NCI-H1436 treated with DMSO at 0.1 percent for 48 hours (cell line): ENCODE results near the gene SCAF11.

ENCODE experiments used
- DNase-seq: peaks from one replicate; lab custom pipeline; 2025; lab: John Stamatoyannopoulos, UW

Gene SCAF11

GRCh38 chr12:45981075-45981837 is 9.1 kb downstream of the SCAF11 start:
- DNase-seq, result no peak

GRCh38 chr12:45980540-45980939 is 9.8 kb downstream of the SCAF11 start:
- DNase-seq, result no peak

DNA sequence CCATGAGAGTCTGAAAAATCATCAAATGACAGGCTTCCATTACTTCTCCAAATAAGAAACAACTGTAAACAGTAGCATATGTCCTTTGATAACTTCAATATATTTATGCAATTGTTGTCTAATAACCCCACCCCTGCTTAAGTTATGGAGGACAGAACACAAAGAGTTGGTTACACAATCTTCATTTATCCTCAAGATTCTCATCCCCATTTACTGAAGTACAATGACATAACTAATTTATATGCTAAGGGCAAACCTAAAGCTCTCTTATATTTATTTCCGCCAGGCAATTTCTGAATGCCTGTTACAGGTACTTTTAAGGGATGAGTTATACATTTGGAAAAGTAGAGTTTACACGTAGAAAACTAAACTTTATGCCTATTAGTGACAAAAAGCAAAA is 12.3 kb downstream of the SCAF11 start:
- no peak for DNase-seq

DNA sequence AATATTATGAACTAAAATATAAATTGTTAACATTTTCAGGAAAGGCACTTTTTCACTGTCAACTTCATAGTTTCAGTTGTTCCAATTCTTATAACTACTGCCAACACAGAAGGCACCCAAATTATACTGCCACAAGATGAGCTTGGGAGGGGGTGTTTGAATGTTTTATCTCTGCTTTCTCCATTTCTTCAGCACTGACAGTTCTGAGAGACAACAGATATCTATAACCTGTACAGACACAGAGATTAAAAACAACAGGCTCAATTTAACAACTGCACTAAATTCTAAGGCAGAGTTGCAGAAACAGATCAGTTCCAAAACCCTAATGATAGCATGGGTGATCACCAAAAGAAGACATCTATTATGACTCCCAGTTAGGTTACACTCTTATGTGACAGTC is 12.8 kb downstream of the SCAF11 start:
- no peak for DNase-seq

GRCh38 chr12:45975506-45975905 is 14.9 kb downstream of the SCAF11 start:
- no peak for DNase-seq

- DNase-seq, result no peak
Observed at GRCh38 chr12:45974883-45975282, 15.5 kb downstream of the SCAF11 start.

DNA sequence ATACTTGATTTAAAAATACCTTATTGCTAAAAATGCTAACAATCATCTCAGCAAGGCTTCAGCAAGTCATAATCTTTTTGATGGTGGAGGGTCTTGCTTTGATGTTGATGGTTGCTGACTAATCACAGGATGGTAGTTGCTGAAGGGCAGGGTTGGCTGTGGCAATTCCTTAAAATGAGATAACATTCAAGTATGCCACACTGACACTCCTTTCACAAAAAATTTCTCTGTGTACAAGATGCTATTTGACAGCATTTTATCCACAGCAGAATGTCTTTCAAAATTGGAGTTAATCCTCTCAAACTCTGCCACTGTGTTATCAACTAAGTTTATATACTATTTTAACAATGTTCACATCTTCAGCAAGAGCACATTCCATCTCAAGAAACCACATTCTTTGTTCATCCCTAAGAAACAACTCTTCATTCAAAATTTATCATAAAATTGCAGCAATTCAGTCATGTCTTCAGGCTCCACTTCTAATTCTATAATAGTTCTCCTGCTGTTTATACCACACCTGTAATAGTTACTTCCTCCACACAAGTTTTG is 16.1 kb downstream of the SCAF11 start:
- no peak for DNase-seq

DNA sequence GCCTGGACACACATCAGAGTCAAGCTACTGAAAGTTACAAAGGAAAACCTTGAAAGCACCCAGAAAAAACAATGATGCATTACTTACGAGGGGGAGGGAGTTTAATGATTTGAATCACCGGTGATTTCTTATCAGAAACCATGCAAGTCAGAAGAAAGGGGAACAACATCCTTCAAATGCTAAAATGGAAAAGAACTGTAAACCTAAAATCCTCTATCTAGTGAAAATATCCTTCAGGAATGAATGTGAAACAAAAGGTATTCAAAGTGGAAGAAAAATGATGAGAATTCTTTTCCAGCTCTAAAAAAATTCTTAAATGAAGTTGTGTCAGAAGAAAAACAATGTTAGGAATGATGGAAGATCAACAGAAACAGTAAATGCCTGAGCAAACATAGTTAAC is 16.8 kb downstream of the SCAF11 start:
- DNase-seq, result no peak

- no peak for DNase-seq
Observed at GRCh38 chr12:45970391-45970790, 20.0 kb downstream of the SCAF11 start.

DNA sequence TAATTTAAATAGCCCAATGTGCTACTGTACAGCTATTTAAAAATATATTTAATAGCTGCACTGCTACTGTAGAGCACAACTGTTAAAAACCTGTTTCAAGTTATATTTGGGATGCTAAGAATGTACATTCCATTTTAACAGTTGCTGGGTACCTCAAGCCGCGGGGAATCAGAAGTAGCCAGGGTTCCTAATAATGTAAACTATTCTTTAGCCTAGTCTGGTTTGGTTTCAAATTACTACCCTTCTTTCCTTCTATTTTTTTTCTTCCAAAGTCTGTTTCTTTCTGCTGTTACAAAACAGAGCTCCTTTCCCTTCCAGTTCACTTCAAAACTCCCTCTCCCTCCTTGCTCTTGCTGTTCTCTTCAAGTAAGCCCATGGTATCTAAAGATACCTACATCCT is 21.3 kb downstream of the SCAF11 start:
- DNase-seq, result no peak

- DNase-seq, result no peak
Observed at GRCh38 chr12:45966486-45966885, 23.9 kb downstream of the SCAF11 start.

DNA sequence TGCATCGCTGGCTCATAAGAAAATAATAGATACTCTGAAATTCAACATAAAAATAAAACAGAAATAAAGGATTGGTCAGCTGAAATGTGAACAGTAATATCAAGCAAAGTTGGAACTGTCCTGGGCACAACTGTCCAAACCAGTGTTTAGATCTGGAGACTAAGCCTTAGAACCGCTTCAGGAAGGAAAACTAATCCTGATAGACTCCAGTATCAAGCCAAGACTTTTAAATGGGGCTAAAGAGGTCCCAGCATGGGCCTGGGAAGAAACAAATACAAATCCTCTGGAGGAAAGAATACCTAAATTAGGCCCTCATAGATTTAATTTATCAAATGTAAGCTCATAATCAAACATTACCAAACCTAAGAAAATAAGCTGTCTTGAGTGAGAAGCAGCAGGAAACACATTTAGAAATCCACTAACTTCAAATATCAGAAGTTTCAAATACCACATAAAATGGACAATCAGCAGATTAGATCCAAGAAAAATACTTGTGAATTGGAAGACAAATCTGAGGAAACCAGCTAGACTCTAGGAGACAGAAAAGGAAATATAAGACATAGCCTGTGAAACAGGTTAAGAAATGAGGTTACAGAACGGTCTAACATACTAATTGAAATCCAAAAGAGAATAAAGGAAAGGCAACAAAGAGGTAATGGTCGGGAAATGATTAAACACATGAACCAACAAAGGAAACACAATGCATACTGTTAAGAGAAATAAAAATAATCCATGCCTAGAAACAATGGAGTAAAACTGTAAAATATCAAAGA is 27.6 kb downstream of the SCAF11 start:
- no peak for DNase-seq

- DNase-seq, result no peak
Observed at GRCh38 chr12:45959728-45960127, 30.6 kb downstream of the SCAF11 start.

DNA sequence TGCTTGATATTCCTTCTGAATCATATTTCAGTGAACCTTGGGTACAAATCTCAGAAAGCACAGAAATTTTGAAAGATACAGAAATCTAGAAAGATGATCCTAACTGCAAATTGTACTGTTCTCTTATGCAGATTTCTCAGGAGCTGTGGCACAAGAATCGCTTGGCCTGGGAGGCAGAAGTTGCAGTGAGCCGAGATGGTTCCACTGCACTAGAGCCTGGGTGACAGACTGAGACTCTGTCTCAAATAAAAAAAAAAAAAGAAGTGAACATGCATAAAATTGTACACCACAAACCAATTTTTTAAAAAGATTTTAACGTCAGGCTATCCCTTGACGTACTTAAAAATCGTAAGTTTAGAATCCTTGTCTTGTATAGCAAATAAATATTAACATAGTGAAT is 31.3 kb downstream of the SCAF11 start:
- no peak for DNase-seq

- DNase-seq, result no peak
Observed at GRCh38 chr12:45948546-45948945, 41.8 kb downstream of the SCAF11 start.

DNA sequence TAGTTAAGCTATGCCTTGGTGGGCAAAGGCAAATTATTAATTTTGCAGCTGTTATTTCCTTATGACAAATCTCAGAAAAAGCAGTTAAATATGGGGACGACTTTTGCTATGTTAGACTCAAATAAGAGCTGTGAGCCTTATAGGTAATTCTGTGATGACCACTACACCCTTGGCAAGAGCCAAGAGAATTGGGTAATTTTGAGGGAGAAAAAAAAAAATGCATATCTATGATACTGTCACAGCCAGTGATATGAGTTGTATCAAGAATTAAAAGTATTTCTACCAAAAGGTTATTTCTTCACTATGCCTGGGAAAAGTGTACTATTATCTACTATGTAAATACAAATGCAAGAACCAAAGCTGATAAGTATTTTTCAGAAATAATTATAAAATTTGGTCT is 43.9 kb downstream of the SCAF11 start:
- DNase-seq, result no peak

GRCh38 chr12:45944771-45945170 is 45.6 kb downstream of the SCAF11 start:
- DNase-seq, result no peak

DNA sequence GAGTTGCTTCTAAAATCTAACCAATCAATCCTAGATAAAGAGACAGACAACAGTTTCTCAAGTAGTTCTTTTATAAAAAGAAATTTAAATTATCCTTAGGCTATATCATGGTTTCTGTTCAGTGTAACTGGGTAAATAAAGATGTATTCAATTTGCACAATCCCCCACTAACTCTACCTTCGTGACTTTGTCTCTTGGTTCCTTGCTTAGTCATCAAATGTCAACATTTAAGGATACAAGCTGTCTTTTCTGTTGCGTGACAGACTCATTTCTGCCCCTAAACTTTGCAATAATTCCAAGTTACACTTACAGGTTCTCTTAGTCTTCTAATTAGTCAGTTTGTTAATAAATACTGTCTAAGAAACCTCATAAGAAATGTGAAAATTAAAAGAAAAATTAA is 50.6 kb downstream of the SCAF11 start:
- DNase-seq, result no peak

- no peak for DNase-seq
Observed at GRCh38 chr12:45938566-45938965, 51.8 kb downstream of the SCAF11 start.

DNA sequence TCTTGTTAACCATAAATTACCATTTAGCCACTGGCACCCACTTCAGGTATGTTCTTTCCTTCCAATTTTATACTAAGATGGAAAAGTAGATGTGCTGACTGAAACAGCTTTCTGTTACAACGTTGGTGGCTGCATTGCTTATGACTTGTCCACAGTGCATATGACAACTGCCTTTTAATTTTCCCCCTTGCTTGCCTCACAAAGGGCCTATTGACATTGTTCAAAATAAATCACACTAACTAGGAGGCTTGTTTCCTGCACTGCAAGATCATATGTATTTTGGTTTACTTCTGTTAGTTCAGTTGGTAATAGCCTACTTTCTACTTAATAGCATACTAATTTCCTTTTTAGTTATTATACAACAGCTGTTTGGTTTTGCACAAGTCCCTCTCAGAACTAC is 55.4 kb downstream of the SCAF11 start:
- DNase-seq, result peak; percentile 41

GRCh38 chr12:45933504-45933903 is 56.9 kb downstream of the SCAF11 start:
- DNase-seq, result no peak

- DNase-seq, result no peak
Observed at GRCh38 chr12:45930369-45930768, 60.0 kb downstream of the SCAF11 start.

DNA sequence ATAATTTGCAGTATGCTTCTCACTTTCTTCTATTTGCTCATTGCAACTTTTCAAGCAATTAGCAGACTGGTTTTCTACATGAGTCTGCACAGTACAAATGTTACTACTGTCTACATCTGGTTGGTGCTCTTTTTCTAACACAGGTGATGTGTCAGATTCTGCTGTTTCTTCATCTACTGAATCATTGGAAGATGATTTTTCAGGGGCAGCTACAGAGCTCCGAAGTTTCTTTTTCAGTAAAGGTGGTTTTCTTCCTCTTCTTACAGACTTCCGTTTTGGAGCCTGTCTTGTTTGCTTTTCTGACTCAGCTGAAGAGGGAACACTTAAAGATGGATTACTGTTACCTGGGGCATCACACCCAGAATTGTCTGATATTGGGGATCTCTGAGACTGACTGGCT is 62.1 kb downstream of the SCAF11 start:
- no peak for DNase-seq
